ENCODE data around the gene CBFA2T2. TPM values are rescaled to one million over a fixed set of nuclear protein-coding genes. Genes with fewer than 3 reads are reported as not detected.
"Not testable (repeated sequence)": the region's sequence is repeated elsewhere in the genome, so short reads cannot be mapped to it uniquely, and the experiment has no call there.

The CBFA2T2 gene
- total RNA-seq, 4 donors from 2014 or later = 17.2 to 24.6 (median 21.7) TPM

- TF ChIP-seq, protein P1, sequence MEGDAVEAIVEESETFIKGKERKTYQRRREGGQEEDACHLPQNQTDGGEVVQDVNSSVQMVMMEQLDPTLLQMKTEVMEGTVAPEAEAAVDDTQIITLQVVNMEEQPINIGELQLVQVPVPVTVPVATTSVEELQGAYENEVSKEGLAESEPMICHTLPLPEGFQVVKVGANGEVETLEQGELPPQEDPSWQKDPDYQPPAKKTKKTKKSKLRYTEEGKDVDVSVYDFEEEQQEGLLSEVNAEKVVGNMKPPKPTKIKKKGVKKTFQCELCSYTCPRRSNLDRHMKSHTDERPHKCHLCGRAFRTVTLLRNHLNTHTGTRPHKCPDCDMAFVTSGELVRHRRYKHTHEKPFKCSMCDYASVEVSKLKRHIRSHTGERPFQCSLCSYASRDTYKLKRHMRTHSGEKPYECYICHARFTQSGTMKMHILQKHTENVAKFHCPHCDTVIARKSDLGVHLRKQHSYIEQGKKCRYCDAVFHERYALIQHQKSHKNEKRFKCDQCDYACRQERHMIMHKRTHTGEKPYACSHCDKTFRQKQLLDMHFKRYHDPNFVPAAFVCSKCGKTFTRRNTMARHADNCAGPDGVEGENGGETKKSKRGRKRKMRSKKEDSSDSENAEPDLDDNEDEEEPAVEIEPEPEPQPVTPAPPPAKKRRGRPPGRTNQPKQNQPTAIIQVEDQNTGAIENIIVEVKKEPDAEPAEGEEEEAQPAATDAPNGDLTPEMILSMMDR (IDR thresholded peaks at IDR 0.05) = no peak
- TF ChIP-seq POLR2A (IDR thresholded peaks at IDR 0.05) = no peak
- 46 to 65% methylated on average over 1 of the region's 1 CpG for WGBS, 2 donors
- no peak overlapping the region for H3K4me3 ChIP-seq (ENCODE audit: low read depth, poor library complexity, severe bottlenecking)
- DNase-seq (ENCODE audit: low spot score in 2 of 2) = no peak
- intact Hi-C loops (cut with DNase I; ENCODE audit: low total_unique reads) = no loop called here
Measured at GRCh38 chr20:33570743-33571142, 80.8 kb downstream of the CBFA2T2 start.

GRCh38 chr20:33573268-33573667 is 83.4 kb downstream of the CBFA2T2 start:
- H3K4me3 ChIP-seq (ENCODE audit: low read depth, poor library complexity, severe bottlenecking); DNase-seq (ENCODE audit: low spot score in 2 of 2); intact Hi-C loops (cut with DNase I; ENCODE audit: low total_unique reads): not testable (repeated sequence)
- 98 to 100% methylated on average over 5 of the region's 5 CpGs for WGBS, 2 donors

- intact Hi-C loops (cut with DNase I; ENCODE audit: low total_unique reads) = no loop called here
- no peak for DNase-seq (ENCODE audit: low spot score in 2 of 2)
- no peak overlapping the region for H3K4me3 ChIP-seq (ENCODE audit: low read depth, poor library complexity, severe bottlenecking)
- WGBS, 2 donors = 70 to 72% methylated on average over 3 of the region's 3 CpGs
- TF ChIP-seq POLR2A (IDR thresholded peaks at IDR 0.05) = no peak
- TF ChIP-seq, protein P1 (IDR thresholded peaks at IDR 0.05) = no peak
Measured at GRCh38 chr20:33575282-33575681, 85.4 kb downstream of the CBFA2T2 start.

- TF ChIP-seq, protein P1 (IDR thresholded peaks at IDR 0.05) = no peak
- TF ChIP-seq POLR2A (IDR thresholded peaks at IDR 0.05) = no peak
- WGBS, 2 donors = 33 to 35% methylated on average over 4 of the region's 4 CpGs
- DNase-seq (ENCODE audit: low spot score in 2 of 2) = no peak
- intact Hi-C loops (cut with DNase I; ENCODE audit: low total_unique reads) = no loop called here
- no peak overlapping the region for H3K4me3 ChIP-seq (ENCODE audit: low read depth, poor library complexity, severe bottlenecking)
Measured at GRCh38 chr20:33576432-33577125, 86.7 kb downstream of the CBFA2T2 start.

- TF ChIP-seq POLR2A (IDR thresholded peaks at IDR 0.05) = no peak
- TF ChIP-seq, protein P1 (IDR thresholded peaks at IDR 0.05) = no peak
- 48 to 55% methylated on average over 1 of the region's 1 CpG for WGBS, 2 donors
- peak in 1 of 2 donors; percentile 73 for DNase-seq (ENCODE audit: low spot score in 2 of 2)
- no peak overlapping the region for H3K4me3 ChIP-seq (ENCODE audit: low read depth, poor library complexity, severe bottlenecking)
- intact Hi-C loops (cut with DNase I; ENCODE audit: low total_unique reads) = no loop called here
Measured at GRCh38 chr20:33578510-33578909, 88.6 kb downstream of the CBFA2T2 start.

- no peak for TF ChIP-seq POLR2A (IDR thresholded peaks at IDR 0.05)
- TF ChIP-seq, protein P1 (IDR thresholded peaks at IDR 0.05) = no peak
- DNase-seq (ENCODE audit: low spot score in 2 of 2) = no peak
- WGBS, 2 donors = 93 to 94% methylated on average over 2 of the region's 2 CpGs
- no peak overlapping the region for H3K4me3 ChIP-seq (ENCODE audit: low read depth, poor library complexity, severe bottlenecking)
- intact Hi-C loops (cut with DNase I; ENCODE audit: low total_unique reads) = no loop called here
Measured at GRCh38 chr20:33583143-33583542, 93.2 kb downstream of the CBFA2T2 start.

All from lower leg skin (tissue), 4 donors.